IgD-negative memory B cell (primary cell): ENCODE data around the gene RYR3. TPM values are rescaled to one million over a fixed set of nuclear protein-coding genes. Genes with fewer than 3 reads are reported as not detected.

Experiments used
- H3K27ac Mint-ChIP-seq, 3 donors: one replicate each; pipeline ENCODE4 v1.8.0; 2020 to 2022; ENCODE audit warnings: mild to moderate bottlenecking in 3 of 3, mixed read lengths in 3 of 3, moderate library complexity in 1 of 3
- H3K27me3 Mint-ChIP-seq: one replicate; pipeline ENCODE4 v1.8.0; 2021; ENCODE audit warnings: mixed read lengths
- H3K36me3 Mint-ChIP-seq: one replicate; pipeline ENCODE4 v1.8.0; 2020; ENCODE audit warnings: mild to moderate bottlenecking, mixed read lengths
- H3K4me1 Mint-ChIP-seq, 3 donors: one replicate each; pipeline ENCODE4 v1.8.0; 2020 to 2022; ENCODE audit warnings: mixed read lengths in 3 of 3, mild to moderate bottlenecking in 1 of 3
- H3K4me3 Mint-ChIP-seq, 4 donors: one replicate each; pipeline ENCODE4 v1.8.0; 2020 to 2022; ENCODE audit warnings: mild to moderate bottlenecking in 4 of 4, mixed read lengths in 4 of 4, moderate library complexity in 3 of 4
- H3K9me3 Mint-ChIP-seq, 3 donors: one replicate each; pipeline ENCODE4 v1.8.0; 2020 to 2021; ENCODE audit warnings: mixed read lengths in 3 of 3, mild to moderate bottlenecking in 1 of 3
- polyA plus RNA-seq: library from polyadenylated mRNA; unstranded; fragments of 300-500 nt; fragmentation: Illumina TruSeq; gene quantifications from one replicate; pipeline ENCODE4 v1.2.3, GENCODE V29; 2021

Gene RYR3
- polyA plus RNA-seq, 1 donor from 2014 or later, result 0.08 TPM

DNA sequence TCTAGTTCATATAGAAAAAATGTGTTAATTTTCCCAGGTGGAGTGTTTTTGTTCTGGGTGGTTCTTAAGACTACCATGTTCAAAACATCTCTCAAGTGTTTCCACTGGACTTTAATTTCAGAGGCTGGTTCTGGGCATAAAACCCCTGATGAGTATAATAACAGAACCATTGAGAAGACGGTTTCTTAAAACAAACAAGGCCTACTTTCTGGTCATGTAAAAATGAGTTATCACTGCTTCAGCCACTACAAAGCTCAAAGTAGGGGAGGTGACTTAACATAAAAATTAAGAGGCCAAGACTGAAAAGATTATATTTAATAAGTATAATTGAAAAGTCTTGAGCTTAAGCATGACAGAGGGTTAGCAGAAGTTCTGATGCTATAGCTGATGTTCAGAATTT, 33.8 kb downstream of the RYR3 start:
- H3K27me3 Mint-ChIP-seq, result peaks cover 1% of the 10 kb centered on the region
- H3K4me3 Mint-ChIP-seq, result no peak overlapping the region
- peaks cover 0 to 1% (median 0%) of the 10 kb centered on the region in 3 donors for H3K9me3 Mint-ChIP-seq
- H3K36me3 Mint-ChIP-seq, result no peaks in the 10 kb centered on the region
- no peaks in the 10 kb centered on the region for H3K4me1 Mint-ChIP-seq
- no peak overlapping the region for H3K27ac Mint-ChIP-seq

DNA sequence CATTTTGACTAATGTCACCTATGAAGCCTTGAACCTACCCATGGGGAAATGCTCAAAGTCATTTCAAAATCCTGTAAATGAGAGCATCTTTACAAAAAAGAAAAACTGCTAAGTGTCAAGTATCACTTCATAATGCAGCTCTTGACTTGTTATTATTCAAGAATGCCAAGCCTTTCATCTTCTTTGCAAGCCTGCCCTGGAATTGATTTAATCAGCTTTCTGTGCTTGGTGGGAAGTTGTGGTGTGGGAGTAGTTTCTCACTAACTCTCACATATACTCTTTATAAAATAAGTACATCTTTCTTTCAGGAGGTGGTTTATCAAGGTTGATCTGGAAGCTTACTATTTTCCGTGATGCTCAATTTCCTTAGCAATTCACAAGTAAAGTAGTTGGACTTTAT, 43.6 kb downstream of the RYR3 start:
- H3K27ac Mint-ChIP-seq, result no peak overlapping the region
- H3K36me3 Mint-ChIP-seq, result no peaks in the 10 kb centered on the region
- H3K9me3 Mint-ChIP-seq, result no peaks in the 10 kb centered on the region
- H3K27me3 Mint-ChIP-seq, result no peaks in the 10 kb centered on the region
- H3K4me1 Mint-ChIP-seq, result no peaks in the 10 kb centered on the region
- no peak overlapping the region for H3K4me3 Mint-ChIP-seq

DNA sequence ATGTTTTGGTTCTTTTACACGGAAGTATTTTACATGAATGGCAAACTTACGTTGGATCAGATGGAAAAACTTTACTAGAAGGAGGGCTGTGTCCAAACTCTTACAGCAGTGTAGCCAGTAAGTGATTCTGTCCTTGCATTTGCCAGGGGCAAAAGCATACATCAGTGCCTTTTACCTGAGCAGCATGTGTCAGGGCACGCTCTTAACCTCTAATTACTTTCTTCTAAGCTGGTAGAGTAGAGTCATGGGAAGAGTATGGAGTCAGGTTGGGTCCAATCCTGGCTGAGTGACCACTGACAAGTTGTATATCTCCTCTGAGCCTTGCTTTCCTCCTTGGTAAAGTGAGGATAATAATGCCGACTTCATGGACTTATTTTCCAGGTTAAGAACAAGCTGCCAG, 47.1 kb downstream of the RYR3 start:
- peaks cover 2% of the 10 kb centered on the region for H3K27me3 Mint-ChIP-seq
- H3K9me3 Mint-ChIP-seq, result peaks cover 0 to 2% (median 0%) of the 10 kb centered on the region in 3 donors
- H3K27ac Mint-ChIP-seq, result no peak overlapping the region
- H3K36me3 Mint-ChIP-seq, result no peaks in the 10 kb centered on the region
- H3K4me1 Mint-ChIP-seq, result no peaks in the 10 kb centered on the region
- H3K4me3 Mint-ChIP-seq, result no peak overlapping the region

DNA sequence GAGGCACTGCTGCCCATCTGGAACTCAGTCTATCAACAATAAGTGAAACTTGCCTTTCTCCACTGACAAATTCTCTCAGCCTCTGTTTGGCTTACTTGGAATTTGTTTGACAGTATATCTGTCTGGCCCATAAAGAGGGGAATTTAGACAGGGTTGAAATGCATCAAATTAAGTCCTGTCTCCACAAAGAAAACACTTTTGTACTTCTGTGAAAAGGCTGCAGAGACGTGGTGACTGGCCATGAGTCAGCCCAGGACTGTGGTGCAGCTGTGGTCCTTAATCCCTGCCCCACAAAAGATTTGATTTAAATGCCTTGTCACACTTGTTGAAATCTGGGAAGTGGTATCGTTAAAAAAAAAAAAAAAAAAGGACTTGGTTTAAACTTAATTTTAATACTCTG, 47.5 kb downstream of the RYR3 start:
- Mint-ChIP-seq H3K27me3 (peaks cover 2% of the 10 kb centered on the region), H3K4me3 (no peak overlapping the region), H3K36me3 (no peaks in the 10 kb centered on the region), H3K9me3 (peaks cover 0 to 2% (median 0%) of the 10 kb centered on the region in 3 donors), H3K27ac (no peak overlapping the region), H3K4me1 (no peaks in the 10 kb centered on the region)

DNA sequence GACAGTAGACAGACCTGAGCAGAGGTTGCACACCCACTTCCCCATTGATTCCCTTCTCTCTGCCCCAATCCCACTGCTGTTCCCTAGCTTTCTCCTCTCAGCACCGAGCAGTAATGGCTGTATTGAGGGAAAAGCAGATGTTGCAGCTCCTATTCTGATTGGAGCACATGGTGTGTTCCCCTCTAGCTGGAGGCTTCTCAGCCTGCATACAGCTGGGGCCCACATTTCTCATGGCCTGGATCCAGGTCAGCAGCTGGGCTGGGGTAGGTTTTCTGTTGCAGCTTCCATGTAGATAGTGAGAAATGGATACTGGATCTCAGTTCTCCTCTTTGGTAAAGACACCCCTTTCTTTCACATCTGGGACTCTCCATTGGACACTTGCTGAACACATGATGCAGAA, 50.1 kb downstream of the RYR3 start:
- Mint-ChIP-seq H3K4me3 (no peak overlapping the region), H3K27ac (no peak overlapping the region)

DNA sequence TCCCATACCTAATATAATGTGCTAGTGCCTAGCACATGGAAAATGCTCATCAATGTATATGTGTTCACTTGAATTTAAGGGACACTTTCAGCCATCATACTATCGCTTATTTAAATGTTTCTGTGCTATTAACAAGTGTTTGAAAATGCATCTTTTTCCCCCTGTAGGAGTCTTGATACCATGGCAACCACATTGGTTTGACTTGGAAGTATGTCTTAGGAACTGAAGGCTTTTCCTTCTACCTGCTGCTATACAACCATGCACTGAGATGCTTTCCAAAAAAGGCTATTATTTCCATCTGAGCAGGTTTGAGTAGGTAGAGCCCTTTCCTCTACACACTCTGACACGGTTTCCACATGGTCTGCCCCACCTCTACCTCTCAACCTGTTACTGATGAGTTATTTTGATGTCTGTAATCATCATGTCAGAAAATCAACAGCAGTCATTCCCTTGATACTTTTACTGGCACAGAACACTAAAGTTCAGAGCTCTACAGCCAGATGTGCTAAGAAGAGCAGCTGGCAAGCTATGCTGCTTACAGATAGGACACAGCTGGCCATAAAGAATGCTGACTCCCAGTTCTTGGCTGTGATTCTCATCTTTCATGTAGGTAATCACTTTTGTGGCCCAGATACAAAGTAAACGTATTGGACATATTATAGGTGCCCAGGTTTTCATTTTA, 59.3 kb downstream of the RYR3 start:
- Mint-ChIP-seq H3K4me3 (no peak overlapping the region), H3K36me3 (no peaks in the 10 kb centered on the region), H3K9me3 (no peaks in the 10 kb centered on the region), H3K27ac (no peak overlapping the region), H3K4me1 (no peaks in the 10 kb centered on the region), H3K27me3 (peaks cover 3% of the 10 kb centered on the region)

More for the DNA sequence above, 50.1 kb downstream of the RYR3 start:
- Mint-ChIP-seq H3K9me3 (peaks cover 0 to 2% (median 0%) of the 10 kb centered on the region in 3 donors), H3K27me3 (peaks cover 5% of the 10 kb centered on the region), H3K4me1 (no peaks in the 10 kb centered on the region), H3K36me3 (no peaks in the 10 kb centered on the region)

DNA sequence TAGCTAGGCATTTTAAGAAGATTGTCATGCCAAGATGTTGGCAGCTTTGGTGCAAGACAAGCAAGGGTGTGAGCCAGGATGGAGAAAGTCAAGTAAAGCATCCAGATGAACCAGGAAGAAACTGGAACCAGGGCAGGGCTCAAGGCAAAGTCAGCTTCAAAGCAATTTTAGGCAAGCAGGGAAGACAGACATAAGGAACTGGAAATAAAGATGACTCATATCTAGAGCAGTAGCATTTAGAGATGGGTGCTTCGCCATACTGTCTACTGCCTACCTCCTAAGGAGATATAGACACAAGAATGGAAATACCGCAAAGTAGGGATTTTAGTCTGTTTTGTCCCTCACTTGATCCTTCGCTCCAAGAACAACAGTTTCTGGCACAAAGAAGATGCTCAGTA, 59.9 kb downstream of the RYR3 start:
- Mint-ChIP-seq H3K36me3 (no peaks in the 10 kb centered on the region), H3K4me1 (no peaks in the 10 kb centered on the region), H3K9me3 (no peaks in the 10 kb centered on the region), H3K4me3 (no peak overlapping the region), H3K27ac (no peak overlapping the region), H3K27me3 (peaks cover 1% of the 10 kb centered on the region)

DNA sequence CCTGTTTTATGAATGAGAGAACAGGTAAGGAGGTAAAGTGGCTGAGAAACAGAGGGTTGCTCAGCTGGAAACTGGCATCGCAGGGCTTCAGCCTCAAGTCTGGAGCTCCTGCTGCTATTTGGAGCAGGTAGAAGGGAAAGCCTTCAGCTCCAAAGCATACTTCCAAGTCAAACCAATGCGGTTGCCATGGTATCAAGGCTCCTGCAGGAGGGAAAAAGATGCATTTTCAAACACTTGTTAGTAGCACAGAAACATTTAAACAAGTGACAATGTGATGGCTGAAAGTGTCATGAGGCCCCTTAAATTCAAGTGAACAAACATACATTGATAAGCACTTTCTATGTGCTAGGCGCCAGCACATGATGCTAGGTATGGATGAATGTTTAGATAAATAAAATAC, 60.4 kb downstream of the RYR3 start:
- Mint-ChIP-seq H3K4me3 (no peak overlapping the region), H3K27ac (no peak overlapping the region), H3K4me1 (no peaks in the 10 kb centered on the region), H3K9me3 (peaks cover 0 to 3% (median 2%) of the 10 kb centered on the region in 3 donors), H3K36me3 (no peaks in the 10 kb centered on the region), H3K27me3 (peaks cover 1% of the 10 kb centered on the region)

DNA sequence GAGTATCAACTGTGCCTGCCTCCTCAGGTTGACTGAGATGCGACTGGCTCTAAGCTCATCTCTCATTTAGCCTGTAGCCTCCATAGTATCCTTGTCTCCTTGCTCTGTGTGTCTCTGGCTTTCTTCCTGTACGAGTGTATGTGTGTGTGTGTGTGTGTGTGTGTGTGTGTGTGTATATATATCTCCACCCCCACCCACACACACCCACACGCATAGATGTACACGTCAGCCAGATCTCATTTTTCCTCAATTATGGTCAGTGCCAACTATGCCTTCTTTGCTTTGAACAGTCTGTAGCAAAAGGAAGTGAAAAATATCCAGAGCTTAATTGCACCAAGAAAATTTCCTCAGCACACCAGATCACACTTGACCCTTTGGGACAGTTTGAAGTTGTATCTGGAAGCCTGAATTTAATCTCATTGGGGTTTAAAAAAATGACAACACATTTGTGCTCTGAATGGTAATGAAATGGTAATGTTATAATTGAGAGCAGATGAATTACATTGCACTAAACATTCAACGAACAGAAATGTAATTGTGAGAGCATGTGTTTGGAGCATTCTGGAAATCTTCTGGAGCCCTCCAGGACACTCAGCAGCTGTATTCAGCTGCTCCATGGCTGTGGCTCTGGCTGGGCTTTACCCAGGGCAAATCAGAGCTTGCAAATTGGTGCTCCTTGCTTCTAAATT, 63.6 kb downstream of the RYR3 start:
- Mint-ChIP-seq H3K4me3 (no peak overlapping the region), H3K4me1 (no peaks in the 10 kb centered on the region), H3K27me3 (peaks cover 1% of the 10 kb centered on the region), H3K36me3 (no peaks in the 10 kb centered on the region), H3K9me3 (peaks cover 0 to 4% (median 3%) of the 10 kb centered on the region in 3 donors), H3K27ac (no peak overlapping the region)

DNA sequence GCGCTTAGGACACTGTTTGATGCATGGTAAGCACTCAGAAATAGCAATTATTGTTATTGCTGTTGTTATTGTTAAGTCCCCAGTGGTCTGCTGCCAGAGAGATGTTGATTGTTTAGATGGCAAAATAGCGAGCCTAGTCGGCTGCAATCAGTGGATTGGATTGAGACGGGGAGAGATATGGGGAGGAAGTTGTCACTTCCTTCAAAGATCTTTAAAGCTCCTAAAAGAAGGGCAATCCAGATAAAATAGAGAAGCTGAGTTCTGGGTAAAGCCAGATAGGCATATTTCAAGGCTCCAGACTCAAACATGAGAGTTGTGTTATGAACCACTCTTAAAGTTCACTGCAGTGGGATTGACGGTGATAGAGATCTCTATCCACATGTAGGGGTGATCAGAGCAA, 64.5 kb downstream of the RYR3 start:
- H3K4me3 Mint-ChIP-seq, result no peak overlapping the region
- no peaks in the 10 kb centered on the region for H3K4me1 Mint-ChIP-seq
- peaks cover 1% of the 10 kb centered on the region for H3K27me3 Mint-ChIP-seq
- H3K9me3 Mint-ChIP-seq, result peaks cover 0 to 4% (median 3%) of the 10 kb centered on the region in 3 donors
- no peak overlapping the region for H3K27ac Mint-ChIP-seq
- H3K36me3 Mint-ChIP-seq, result no peaks in the 10 kb centered on the region

DNA sequence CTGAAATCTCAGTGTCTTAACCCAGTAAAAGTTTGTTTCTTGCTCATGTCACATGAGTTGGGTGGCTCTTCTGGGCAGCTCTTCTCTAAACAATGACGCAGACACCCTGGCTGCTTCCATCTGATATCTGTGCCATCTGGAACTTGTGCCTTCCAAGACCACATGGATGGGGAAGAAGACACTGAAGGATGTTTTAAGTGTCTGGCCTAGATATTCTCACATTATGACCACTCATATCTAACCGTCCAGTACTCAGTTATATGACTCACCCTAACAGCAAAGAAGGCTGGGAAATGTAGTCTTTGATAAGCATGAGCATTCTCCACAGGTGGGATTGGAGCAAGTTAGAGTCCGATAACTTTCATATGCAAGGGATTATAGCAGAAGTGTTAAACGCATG, 66.4 kb downstream of the RYR3 start:
- Mint-ChIP-seq H3K4me1 (no peaks in the 10 kb centered on the region), H3K27me3 (peaks cover 1% of the 10 kb centered on the region), H3K36me3 (no peaks in the 10 kb centered on the region), H3K4me3 (no peak overlapping the region), H3K9me3 (peaks cover 2 to 4% (median 3%) of the 10 kb centered on the region in 3 donors), H3K27ac (no peak overlapping the region)

DNA sequence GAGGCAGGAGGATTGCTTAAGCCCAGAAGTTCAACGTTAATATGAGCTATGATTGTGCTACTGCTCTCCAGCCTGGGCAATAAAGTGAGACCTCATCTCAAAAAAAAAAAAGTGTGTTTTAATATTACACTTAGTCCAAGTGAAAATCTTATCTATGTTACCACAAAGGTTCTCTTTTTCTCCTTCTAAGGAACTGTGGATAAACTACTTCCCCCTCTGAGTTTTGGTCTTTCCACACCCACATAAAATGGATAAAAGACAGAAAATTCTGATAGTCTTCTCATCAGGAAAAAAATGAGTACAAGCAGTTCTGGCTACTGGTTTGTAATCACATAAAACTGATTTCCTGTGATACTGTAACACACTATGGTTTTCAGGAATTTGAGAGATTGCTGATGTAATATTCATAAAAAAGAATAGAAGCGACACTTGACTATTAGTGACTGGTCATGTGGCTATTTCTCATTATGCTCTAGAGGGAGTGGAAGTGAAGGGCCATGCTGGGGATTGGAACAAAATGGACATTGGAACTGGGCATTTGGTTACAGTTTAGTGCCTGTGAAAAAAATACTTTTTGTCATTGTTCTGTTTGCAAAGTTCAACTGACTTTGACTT, 68.2 kb downstream of the RYR3 start:
- H3K9me3 Mint-ChIP-seq, result peaks cover 2 to 4% (median 3%) of the 10 kb centered on the region in 3 donors
- peaks cover 1% of the 10 kb centered on the region for H3K27me3 Mint-ChIP-seq
- H3K4me1 Mint-ChIP-seq, result no peaks in the 10 kb centered on the region
- H3K4me3 Mint-ChIP-seq, result no peak overlapping the region
- no peaks in the 10 kb centered on the region for H3K36me3 Mint-ChIP-seq
- no peak overlapping the region for H3K27ac Mint-ChIP-seq

DNA sequence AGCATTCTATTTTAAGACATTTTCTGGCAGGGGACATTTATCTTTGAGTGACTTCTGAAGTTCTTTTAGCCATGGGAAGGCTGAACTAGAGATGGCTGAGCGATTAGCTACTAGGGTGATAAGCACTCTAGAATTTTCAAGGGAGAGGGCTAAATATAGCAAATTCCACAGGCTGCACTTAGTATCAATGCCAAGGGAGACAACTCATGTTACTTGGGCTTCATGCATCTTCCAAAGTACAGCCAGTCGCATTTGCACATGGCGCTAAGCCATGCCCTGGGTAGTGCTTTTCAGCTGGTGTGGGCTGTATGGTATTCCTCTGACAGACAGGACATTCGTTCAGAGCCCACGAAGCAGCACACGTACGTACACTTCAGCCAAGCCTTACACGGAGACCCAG, 69.6 kb downstream of the RYR3 start:
- H3K27ac Mint-ChIP-seq, result no peak overlapping the region
- peaks cover 2 to 4% (median 3%) of the 10 kb centered on the region in 3 donors for H3K9me3 Mint-ChIP-seq
- H3K27me3 Mint-ChIP-seq, result no peaks in the 10 kb centered on the region
- H3K4me1 Mint-ChIP-seq, result no peaks in the 10 kb centered on the region
- H3K4me3 Mint-ChIP-seq, result no peak overlapping the region
- H3K36me3 Mint-ChIP-seq, result no peaks in the 10 kb centered on the region

DNA sequence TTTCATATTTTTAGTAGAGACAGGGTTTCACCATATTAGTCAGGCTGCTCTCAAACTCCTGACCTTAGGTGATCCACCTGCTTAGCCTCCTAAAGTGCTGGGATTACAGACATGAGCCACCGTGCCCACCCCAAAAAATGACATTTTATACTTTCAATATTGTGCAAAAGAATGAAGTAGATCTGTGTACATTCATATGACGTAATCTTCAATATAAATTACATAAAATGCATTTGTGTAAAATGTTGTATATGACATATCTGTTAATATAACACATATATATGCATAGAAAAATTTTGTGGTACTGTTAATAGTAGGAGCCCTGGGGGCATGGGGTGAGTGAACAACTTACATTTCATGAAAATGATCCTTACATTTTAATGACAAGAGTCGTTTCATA, 71.7 kb downstream of the RYR3 start:
- Mint-ChIP-seq H3K27me3 (peaks cover 1% of the 10 kb centered on the region), H3K9me3 (peaks cover 0 to 2% (median 0%) of the 10 kb centered on the region in 3 donors), H3K36me3 (no peaks in the 10 kb centered on the region), H3K4me3 (no peak overlapping the region), H3K4me1 (no peaks in the 10 kb centered on the region), H3K27ac (no peak overlapping the region)

DNA sequence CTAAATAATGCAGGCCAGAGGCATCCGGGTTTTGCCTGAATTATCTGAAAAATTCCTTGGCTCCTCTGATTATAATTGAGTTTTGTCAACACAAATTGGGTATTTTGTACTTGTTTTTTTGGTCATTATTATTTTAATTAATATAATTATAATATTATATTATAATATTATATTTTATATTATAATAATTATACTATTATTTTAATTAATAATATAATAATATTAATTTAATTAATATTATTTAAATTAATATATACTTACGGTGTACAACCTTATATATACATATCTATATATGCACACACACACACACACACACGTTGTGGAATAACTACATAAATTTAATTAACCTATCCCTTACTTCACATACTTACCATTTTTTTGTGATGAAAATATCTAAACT, 73.5 kb downstream of the RYR3 start:
- H3K36me3 Mint-ChIP-seq, result no peaks in the 10 kb centered on the region
- H3K9me3 Mint-ChIP-seq, result peaks cover 0 to 5% (median 0%) of the 10 kb centered on the region in 3 donors
- H3K4me1 Mint-ChIP-seq, result no peaks in the 10 kb centered on the region
- peaks cover 1% of the 10 kb centered on the region for H3K27me3 Mint-ChIP-seq
- H3K27ac Mint-ChIP-seq, result no peak overlapping the region
- H3K4me3 Mint-ChIP-seq, result no peak overlapping the region

DNA sequence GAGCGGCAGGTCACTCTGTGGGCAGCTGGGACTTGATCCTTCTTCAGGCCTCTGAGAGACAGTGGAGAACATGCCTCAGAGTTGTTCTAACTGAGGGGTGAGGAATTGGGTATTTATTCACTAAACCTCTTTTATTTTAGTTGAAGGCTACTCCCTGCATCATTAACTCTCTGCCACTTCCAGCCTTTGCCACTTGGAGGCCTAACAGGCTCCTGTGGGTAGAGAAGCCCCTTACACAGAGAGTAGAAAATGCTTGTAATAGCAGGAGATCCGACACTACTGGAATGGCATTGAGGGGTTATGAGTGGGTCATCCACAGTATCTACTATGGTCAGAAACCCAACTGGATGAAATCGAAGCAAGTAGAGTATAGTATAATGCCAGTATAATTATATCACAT, 81.7 kb downstream of the RYR3 start:
- Mint-ChIP-seq H3K9me3 (peaks cover 0 to 4% (median 0%) of the 10 kb centered on the region in 3 donors), H3K4me3 (no peak overlapping the region), H3K27me3 (no peaks in the 10 kb centered on the region), H3K27ac (no peak overlapping the region), H3K36me3 (no peaks in the 10 kb centered on the region), H3K4me1 (no peaks in the 10 kb centered on the region)
